ENCODE data around the gene MAGEB5. TPM values are rescaled to one million over a fixed set of nuclear protein-coding genes. Genes with fewer than 3 reads are reported as not detected.

MAGEB5 gene, protein sequence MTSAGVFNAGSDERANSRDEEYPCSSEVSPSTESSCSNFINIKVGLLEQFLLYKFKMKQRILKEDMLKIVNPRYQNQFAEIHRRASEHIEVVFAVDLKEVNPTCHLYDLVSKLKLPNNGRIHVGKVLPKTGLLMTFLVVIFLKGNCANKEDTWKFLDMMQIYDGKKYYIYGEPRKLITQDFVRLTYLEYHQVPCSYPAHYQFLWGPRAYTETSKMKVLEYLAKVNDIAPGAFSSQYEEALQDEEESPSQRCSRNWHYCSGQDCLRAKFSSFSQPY
- total RNA-seq: not detected

DNA sequence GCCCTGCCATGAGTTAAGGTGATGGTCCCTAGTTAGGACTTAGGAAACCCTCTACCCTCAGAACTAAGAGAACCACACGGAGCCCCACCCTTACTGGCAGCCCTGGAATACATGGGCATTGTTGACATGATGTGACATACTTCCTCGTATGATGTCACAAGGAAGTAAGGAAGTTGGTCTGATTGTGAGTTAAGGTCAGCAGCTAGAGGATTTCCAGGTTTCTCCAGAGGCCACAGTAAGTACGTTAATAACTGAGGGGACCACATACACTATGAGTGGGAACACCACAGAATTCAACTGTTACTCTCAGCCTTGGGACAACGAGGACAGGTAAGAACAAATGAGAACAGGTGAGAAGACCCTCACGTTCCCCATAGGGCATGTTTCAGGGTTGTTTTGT, at the start of gene MAGEB5:
Gene MAGEB5 (plus strand): TSS at position 301 of the 400 bp plus-strand sequence. CDS start 1,133 bp downstream, outside the sequence.
- TF ChIP-seq, protein P1, sequence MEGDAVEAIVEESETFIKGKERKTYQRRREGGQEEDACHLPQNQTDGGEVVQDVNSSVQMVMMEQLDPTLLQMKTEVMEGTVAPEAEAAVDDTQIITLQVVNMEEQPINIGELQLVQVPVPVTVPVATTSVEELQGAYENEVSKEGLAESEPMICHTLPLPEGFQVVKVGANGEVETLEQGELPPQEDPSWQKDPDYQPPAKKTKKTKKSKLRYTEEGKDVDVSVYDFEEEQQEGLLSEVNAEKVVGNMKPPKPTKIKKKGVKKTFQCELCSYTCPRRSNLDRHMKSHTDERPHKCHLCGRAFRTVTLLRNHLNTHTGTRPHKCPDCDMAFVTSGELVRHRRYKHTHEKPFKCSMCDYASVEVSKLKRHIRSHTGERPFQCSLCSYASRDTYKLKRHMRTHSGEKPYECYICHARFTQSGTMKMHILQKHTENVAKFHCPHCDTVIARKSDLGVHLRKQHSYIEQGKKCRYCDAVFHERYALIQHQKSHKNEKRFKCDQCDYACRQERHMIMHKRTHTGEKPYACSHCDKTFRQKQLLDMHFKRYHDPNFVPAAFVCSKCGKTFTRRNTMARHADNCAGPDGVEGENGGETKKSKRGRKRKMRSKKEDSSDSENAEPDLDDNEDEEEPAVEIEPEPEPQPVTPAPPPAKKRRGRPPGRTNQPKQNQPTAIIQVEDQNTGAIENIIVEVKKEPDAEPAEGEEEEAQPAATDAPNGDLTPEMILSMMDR (IDR thresholded peaks at IDR 0.05; ENCODE audit: low read depth): no peak

DNA sequence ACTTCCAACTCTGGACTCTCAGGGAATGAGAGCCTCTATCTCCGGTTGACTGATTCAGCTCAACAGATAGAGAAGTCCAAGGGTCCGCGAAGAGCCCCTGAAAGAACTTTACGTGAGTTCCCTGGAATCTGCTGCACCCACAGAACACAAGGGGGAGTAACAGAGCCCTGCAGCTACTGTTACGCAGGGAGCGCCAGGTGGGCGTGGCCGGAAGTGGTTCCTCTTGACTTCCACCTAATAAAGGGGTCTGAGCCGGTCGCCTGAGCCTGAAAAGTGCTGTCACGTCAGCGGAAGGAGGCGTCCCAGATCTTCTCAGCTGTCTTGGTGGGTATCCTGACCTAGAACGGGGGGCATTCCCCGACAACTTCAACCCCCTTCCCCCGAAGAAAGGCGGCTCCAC, 23.8 kb upstream of the MAGEB5 start, which contains the start of gene MAGEB6:
Gene MAGEB6 (plus strand): TSS at position 237 of the 400 bp plus-strand sequence. CDS start 1,407 bp downstream, outside the sequence.
- TF ChIP-seq, protein P1 (IDR thresholded peaks at IDR 0.05; ENCODE audit: low read depth): no peak

DNA sequence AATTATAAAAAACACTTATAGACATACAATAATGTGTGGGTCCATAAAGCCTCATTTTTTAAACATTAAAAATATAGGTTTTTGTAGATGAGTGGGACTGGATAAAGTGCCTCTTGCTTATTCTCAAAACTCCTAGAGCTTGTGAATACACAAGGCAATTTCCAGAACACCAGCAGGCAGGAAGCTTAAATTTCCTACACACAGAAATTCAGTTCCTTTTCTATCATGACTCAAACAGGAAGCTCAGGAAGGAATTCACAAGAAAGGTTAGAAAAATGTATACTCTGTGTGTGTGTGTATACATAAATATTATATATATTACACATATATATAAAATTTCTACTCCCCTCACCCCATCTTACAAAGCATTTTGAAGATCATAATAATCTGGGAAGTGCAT, 12.4 kb upstream of the MAGEB5 start:
- TF ChIP-seq, protein P1 (IDR thresholded peaks at IDR 0.05; ENCODE audit: low read depth): no peak

DNA sequence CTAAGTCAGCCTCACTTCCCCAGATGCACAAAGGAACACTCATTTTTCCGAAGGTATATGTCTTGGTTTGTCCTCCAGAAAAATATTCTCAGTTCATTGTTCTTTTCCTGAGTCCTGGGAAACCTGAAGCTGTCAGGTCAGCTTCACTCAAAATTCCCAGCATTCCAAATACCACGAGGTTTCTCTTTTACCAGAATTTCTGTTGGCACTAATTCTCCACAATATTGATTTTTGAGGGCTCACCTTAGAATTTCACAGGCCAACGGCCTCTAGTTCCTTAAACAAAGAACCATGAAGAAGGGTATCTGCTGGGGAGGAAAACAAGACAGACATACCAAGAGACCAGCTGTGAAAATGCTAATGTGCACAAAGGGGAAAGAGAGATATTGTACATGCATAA, 8.0 kb upstream of the MAGEB5 start:
- TF ChIP-seq, protein P1 (IDR thresholded peaks at IDR 0.05; ENCODE audit: low read depth): no peak

DNA sequence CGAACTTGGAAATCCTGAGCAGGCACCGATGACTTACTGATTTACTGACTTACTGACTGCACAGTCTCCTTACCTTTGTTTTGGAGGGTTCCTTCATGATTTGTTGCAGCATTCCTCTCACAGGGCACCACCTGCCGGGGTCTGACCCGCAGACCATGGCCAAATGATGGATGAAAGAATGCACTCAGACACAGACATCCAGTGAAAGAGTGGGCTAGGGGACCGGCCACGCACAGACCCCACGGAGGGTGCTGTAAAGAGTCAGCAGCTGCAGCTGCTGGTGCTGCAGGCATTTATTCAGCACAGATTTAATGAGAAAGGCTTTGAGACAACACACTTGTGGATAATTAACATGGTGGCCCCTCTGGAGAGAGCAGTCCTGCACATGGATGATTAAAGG, 3.4 kb downstream of the MAGEB5 start:
- TF ChIP-seq, protein P1 (IDR thresholded peaks at IDR 0.05; ENCODE audit: low read depth): no peak

DNA sequence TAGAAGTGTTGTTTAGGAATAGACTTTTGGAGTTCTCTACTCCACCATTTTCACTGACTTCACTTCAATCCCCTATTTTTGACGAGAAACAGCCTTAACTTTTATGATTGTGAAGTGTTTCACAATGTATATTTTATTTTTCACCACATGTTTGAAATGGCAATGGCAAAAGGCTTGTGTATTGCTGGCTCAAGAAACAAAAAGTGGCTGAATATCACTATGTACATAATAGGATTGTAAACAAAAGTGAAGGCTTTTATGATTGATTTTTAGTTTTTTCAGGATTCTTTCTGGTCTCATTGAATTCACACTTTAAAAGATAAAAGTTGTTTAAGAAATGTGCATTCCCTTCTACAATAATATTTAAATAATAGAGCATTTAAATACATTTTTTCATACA, 18.2 kb downstream of the MAGEB5 start:
- TF ChIP-seq, protein P1 (IDR thresholded peaks at IDR 0.05; ENCODE audit: low read depth): no peak

DNA sequence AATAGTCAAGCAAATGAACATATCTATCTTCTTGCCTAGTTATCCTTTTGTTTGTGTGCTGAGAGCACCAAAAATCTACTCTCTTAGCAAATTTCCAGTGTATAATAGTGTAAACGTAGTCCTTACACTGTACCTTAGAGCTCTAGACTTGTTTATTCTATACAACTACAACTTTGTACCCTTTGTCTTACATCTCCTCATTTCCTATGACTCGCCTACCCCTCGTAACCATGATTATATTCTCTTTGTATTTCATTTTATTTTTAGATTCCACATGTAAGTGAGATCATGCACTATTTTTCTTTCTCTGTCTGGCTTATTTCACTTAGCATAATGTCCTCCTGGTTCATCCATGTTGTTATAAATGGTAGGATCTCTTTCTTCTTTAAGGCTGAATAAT, 37.6 kb downstream of the MAGEB5 start:
- TF ChIP-seq, protein P1 (IDR thresholded peaks at IDR 0.05; ENCODE audit: low read depth): no peak

Measured in subcutaneous adipose tissue (tissue), 4 donors.